Stimulated activated CD4-positive, alpha-beta T cell treated with anti-CD3 and anti-CD28 coated beads, Interleukin-12 subunit alpha, Interleukin-12 subunit beta, amount 100 ng/mL, for 24 hours (primary cell): ENCODE results near the gene DHX8.

ENCODE experiments used
- DNase-seq, 2 experiments: peaks; one replicate each; pipeline ENCODE4 v3.0.0-alpha.2; 2020; ENCODE audit warnings: low read depth in 2 of 2

DHX8 gene

GRCh38 chr17:43524945-43525575 is 41.3 kb downstream of the DHX8 start:
- no peak for DNase-seq

DNA sequence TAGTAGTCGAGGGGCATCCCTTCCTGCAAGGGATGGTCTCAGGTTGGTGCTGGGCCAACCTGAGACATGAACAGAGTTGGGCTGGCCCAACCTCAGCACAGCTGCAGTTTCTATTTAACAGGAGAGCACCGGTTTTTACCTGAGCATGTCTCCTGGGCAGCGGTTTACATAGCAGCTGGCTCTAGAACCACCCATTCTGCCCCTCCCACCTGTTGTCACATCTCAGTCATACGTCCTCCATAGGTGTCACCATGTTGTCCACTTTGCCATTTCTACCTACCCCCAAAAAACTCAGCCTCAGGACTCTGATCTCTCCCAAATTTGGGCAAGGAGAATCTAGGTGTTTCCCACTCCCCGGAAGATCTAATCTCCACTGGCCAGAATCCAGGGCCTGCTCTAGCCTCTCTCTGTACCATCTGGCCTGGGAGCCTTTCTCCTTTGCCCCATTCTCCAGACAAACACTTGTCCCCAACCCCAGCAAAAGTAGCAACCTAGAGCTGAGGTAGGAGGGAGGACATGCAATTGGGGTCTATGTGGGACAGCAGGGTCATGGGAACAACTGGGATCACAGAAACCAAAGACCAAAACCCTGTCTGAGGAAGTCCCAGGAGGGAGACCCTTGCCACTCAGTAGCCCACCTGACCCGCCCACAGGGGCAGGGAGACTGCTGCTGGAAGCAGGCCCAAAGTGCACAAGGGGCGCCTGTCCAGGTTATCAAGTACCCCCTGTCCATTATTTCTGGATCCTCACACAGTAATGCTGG is 43.3 kb downstream of the DHX8 start:
- no peak for DNase-seq

DNA sequence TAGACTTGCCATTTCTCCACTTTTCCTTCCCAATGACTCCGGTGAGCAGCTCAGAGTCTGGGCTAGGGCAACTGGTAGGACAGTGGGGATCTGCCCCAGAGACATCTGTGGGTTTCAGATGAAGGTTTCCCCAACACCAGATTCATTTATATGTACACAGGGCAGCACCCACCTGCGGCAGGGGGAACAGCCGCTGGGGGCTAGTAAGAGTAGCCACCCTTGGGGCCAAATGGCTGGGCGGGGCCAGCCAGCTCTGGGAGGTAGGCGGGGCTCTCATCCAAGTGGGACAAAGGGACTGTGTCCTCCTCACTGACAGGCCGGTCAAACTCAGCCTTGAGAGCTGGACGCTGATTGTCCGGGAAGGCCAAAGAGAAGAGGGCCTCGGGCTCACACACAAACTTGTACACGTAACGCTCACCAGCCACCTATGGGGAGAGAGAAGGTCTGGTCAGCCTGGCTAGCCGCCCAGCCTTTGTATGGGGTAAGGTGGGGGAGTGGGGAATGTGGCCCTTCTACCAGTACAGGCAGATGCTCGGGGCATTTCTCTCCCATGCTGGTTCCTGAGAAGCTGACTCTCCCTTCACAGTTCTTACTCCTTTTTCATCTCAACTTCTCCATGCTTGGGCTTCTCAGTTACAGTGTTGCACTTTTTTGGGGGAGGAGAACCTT is 44.7 kb downstream of the DHX8 start:
- DNase-seq = no peak

GRCh38 chr17:43528988-43529814 is 45.4 kb downstream of the DHX8 start:
- no peak for DNase-seq

DNA sequence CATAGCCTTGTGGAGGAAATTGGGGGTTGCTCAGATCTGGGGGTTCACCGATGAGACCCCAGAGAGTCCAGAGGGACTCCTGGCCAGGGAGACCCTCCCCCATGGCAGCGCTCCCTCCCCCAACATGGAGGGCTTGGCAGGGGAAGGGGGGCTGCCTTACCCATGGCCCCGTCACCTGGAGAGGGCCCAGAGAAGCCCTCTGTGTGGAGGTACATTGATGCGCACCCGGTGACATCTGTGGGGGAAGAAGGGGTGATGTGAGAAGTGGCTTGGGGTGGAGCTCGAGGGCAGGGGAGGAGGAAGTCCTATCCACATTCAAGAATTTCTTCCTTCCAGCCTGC is 46.1 kb downstream of the DHX8 start:
- no peak for DNase-seq

- DNase-seq = no peak
Measured at GRCh38 chr17:43530288-43531081, 46.7 kb downstream of the DHX8 start.

DNA sequence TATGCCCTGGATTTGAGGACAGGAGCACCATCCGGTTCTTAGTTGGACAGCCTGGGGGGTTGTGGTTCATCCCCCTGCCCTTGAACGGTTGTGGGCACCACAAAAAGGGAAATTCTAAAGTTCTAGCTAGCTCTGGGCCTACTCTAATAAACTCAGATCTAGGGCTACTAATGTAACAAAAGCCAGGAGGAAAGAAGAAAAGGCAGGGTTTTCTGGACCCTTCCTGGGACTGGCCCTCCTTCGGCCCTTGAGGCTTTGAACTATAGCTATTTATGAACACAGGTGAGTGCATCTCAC is 47.3 kb downstream of the DHX8 start:
- no peak for DNase-seq

GRCh38 chr17:43531955-43532354 is 48.2 kb downstream of the DHX8 start:
- DNase-seq = no peak

- DNase-seq = no peak
Measured at GRCh38 chr17:43532581-43532980, 48.8 kb downstream of the DHX8 start.

- no peak for DNase-seq
Measured at GRCh38 chr17:43533699-43534098, 49.9 kb downstream of the DHX8 start.

GRCh38 chr17:43534909-43535308 is 51.1 kb downstream of the DHX8 start:
- DNase-seq = no peak

- no peak for DNase-seq
Measured at GRCh38 chr17:43536236-43536992, 52.6 kb downstream of the DHX8 start.

DNA sequence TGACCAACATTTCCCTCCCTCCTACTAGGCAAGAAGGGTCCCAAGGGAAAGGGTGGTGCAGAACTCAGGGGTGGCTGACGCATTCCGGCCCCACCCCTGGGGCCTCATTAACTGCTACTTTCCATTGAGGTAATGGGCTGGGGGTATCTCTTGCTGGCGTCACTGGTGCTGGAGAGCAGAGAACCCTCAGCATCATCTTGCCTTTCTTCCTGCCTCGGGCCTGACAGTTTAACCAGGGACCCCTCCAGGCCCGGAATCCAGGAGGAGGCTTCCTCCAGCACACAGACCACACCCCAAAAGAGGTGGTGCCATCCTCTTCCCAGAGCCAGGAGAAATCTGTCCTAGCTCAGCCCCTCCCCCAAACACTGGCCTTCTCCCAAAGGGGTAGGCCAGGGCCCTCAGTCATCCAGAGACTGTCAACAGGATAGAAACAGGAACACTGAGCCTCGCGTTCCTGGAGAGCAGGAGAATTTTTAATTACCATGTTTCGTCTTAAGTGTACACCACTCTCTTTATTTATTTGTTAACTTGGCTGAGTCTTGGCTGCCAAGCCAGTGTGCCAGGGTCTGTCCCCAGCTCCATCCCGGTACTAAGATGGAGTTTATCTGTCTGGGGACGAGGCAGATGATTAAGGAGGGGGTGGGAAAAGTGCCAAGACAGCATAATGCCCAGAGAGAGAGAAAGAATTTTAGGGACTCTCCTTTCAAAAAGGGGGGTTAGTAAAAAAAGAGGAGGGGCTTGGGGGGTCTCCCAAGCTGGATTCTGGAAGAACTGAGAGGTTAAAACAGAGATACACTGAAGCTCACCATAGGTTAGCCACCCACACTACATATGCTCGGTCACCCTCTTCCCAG is 57.3 kb downstream of the DHX8 start:
- no peak for DNase-seq

DNA sequence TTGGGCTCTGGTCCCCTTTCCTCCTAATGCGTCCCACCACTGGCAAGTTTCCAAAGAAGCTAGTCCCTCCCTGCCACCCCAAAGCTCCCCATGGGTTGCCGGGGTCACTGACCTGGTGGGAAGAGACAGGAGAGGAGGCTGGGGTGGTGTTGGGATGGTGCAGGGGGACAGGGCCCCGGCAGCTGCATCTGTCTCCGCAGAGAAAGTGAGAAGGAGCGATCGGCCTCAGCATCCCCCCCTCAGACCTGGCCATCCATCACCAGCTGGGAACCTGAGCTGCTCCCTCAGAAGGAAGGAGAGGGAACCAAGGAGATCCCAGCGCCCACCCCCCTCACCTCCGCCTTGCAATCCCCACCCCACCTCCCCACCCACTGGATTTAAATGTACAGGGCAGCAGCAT is 59.1 kb downstream of the DHX8 start:
- DNase-seq = no peak

DNA sequence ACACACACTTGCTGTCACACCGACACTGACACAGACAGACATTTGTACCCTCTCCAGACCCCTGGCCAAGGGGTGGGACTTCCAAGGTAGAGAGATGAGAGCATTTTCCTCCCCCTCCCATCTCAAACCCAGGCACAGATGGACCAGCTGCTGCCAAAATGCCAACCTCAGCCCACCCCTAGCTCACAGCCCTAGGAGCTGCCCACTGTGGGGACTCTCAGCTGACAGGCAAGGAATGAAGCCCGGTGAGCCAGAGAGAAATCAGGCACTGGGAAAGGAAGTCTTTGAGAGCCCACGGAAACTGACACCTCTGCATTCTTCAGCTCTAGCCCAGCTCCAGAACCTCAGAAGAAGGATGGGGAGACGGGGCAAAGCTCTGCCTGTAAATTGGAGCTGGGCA is 59.5 kb downstream of the DHX8 start:
- no peak for DNase-seq

DNA sequence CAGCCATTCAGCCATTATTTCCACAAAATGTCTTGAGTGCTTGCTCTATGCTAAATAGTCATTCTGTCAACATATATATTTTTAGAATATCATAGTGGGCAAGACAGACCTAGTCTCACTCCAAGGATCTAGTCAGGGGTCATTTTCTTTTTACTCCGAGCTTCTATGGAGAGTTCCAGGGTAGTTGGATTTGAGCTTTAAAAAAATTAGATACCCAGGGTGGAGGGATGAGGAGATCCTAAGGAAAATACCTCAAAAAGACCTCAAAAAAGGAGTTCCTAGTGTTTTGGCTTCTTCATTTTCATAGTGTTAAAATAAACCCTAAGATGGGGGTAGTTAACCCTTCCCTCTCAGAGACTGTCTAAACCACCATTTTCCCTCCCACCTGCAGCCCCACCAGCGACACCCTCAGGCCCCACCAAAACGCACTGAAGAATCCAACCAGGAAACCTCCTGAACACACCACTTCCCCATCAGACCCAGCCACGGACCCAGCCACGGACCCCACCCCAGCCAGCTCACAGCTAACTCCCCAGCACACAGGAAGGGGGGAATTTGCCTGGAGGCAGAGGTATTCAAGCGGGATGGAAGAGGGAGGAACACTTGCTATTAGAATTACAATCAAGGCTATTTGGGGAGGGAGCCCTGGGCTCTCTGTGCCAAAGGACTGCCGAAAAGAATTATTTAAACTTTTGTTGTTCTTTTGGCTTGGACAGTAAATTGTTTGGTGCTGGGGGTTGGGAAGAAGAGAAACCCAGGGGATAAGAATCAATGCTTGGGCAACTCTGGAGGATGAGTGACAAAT is 60.2 kb downstream of the DHX8 start:
- no peak for DNase-seq

DNA sequence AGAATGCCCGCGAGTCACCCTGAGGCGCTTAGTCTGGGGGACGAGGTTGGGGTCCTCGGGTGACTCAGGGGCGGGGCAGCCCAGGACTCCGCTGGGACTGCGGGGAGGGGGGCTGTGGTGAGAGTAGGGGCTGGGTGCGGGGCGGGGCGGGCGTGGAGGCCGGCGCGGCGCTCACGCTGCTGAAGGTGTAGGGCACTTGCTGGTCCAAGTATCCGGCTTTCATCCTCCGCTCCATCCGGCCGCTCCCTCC is 61.5 kb downstream of the DHX8 start:
- DNase-seq = no peak

DNA sequence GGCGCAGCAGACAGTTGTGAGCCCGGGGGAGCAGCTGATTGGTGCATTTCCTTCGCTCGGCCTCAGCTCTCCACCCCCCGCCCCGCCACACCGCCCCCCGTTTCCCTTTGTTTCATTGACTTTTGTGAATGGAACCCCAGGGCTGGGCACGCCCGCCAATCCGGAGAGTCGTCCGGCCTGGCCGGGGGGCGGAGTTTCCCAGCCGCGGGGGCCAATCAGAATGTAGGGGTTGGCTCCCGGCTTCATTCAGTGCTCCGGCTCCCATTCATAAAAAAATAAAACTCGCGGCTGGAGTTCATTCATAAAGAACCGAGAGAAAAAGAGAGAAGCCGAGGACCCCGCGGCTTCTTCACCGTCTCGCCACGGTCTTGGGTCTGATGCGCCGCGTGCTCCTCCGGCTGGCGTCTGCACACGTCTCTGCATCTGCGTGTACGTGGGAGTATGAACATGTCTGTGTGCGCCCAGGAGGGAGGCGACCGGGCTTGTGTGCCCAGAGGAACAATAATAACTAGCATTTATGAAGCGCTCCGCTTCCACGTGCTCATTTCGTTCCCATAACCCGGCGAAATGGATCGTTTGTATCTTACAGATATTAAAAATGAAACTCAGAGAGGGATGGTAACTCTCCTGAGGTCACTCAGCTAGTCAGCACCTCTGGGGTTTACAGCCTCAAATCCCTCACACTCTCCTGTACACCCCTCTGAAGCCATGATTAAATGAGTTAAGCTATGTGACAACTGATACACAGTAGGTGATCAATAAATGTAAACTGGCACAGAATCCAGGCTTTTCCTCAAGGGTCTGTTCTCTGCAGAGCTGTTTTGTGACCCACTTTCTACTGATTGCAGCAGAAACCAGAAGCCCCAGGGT is 62.8 kb downstream of the DHX8 start, which contains the start of gene ETV4:
Gene ETV4 (minus strand): TSS at position 22 of the 870 bp plus-strand sequence. CDS start 723 bp downstream, outside the sequence.
- DNase-seq = peak; percentile 87 to 94
